ENCODE results near the gene CASQ2.

DNA sequence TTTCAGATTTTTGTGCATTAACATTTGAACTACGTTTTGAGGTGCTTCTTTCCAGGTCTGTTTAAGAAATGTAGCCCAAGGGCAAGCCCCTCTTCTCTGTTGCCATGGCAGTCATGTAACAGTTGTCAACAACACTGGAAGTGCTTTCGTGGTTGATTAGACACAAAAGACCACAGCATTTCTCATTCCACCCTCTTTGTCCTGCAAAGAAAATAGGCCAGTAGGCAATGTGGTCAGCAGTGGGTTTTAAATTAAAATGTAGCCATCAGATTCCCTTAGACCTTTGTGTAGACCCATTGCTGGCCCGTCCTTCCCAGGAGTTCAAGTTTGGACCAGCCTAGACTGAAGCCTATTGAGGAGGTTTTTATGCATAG, 91.3 kb downstream of the CASQ2 start:
- TF ChIP-seq POLR2A (IDR thresholded peaks at IDR 0.05; ENCODE audit: low read depth, low read length) (no peak), POLR2AphosphoS5 (IDR thresholded peaks at IDR 0.05; ENCODE audit: low read depth, low read length) (no peak), TAF1 (IDR thresholded peaks at IDR 0.05; ENCODE audit: low read depth, low read length) (no peak), POU2F2 (IDR thresholded peaks at IDR 0.05; ENCODE audit: low read depth, low read length) (no peak)
